Measurements from ENCODE around the gene IGFL2. TPM values are rescaled to one million over a fixed set of nuclear protein-coding genes. Genes with fewer than 3 reads are reported as not detected.
"Not testable (repeated sequence)": the region's sequence is repeated elsewhere in the genome, so short reads cannot be mapped to it uniquely, and the experiment has no call there.

The IGFL2 gene
- total RNA-seq, 1 donor from 2014 or later: not detected

GRCh38 chr19:46206176-46206575, 58.1 kb downstream of the IGFL2 start:
- H3K4me3 ChIP-seq (ENCODE audit: low read length in 3 of 3): peak overlapping the region in 1 of 3 donors; percentile 29
- no peak overlapping the region for H3K9ac ChIP-seq (ENCODE audit: low read depth in 1 of 3, low read length in 3 of 3)
- peaks cover 0 to 9% (median 2%) of the 10 kb centered on the region in 3 donors for H3K27me3 ChIP-seq (ENCODE audit: control insufficient read depth in 3 of 3, insufficient read depth in 3 of 3, low read length in 3 of 3)
- no peaks in the 10 kb centered on the region for H3K9me3 ChIP-seq (ENCODE audit: control insufficient read depth in 3 of 3, low read length in 3 of 3)
- peaks cover 17 to 50% (median 20%) of the 10 kb centered on the region in 3 donors for H3K4me1 ChIP-seq (ENCODE audit: control insufficient read depth in 3 of 3, insufficient read depth in 3 of 3, low read length in 3 of 3)
- no peak overlapping the region for H3K27ac ChIP-seq (ENCODE audit: low read depth, low read length)
- H3K36me3 ChIP-seq (ENCODE audit: control insufficient read depth in 3 of 3, insufficient read depth in 3 of 3, low read length in 3 of 3): no peaks in the 10 kb centered on the region

DNA sequence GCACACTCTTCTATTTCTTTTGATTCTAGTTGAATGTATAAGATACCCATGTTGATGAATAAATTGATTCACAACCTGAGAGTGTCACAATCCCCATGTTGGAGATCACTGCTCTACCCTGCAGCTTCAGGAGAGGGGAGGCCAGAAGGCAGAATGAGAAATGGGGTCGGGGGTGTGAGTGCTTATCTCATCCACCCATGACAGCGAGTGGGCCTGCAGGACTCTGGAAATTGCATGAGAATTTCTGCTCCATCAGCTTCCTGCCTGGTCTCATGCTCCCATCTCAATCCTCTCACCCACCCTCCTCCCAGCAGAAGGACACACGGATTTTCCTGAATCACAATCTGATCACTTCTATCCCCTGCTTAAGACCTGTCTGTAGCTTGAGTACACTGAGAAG, 58.6 kb downstream of the IGFL2 start:
- Histone ChIP-seq H3K27ac (ENCODE audit: low read depth, low read length) (no peak overlapping the region), H3K4me3 (ENCODE audit: low read length in 3 of 3) (no peak overlapping the region), H3K9me3 (ENCODE audit: control insufficient read depth in 3 of 3, low read length in 3 of 3) (no peaks in the 10 kb centered on the region), H3K4me1 (ENCODE audit: control insufficient read depth in 3 of 3, insufficient read depth in 3 of 3, low read length in 3 of 3) (peaks cover 21 to 55% (median 25%) of the 10 kb centered on the region in 3 donors), H3K9ac (ENCODE audit: low read depth in 1 of 3, low read length in 3 of 3) (no peak overlapping the region), H3K27me3 (ENCODE audit: control insufficient read depth in 3 of 3, insufficient read depth in 3 of 3, low read length in 3 of 3) (peaks cover 0 to 6% (median 2%) of the 10 kb centered on the region in 3 donors), H3K36me3 (ENCODE audit: control insufficient read depth in 3 of 3, insufficient read depth in 3 of 3, low read length in 3 of 3) (no peaks in the 10 kb centered on the region)

- H3K4me3 ChIP-seq (ENCODE audit: low read length in 3 of 3); H3K27me3 ChIP-seq (ENCODE audit: control insufficient read depth in 3 of 3, insufficient read depth in 3 of 3, low read length in 3 of 3); H3K9me3 ChIP-seq (ENCODE audit: control insufficient read depth in 3 of 3, low read length in 3 of 3); H3K9ac ChIP-seq (ENCODE audit: low read depth in 1 of 3, low read length in 3 of 3); H3K36me3 ChIP-seq (ENCODE audit: control insufficient read depth in 3 of 3, insufficient read depth in 3 of 3, low read length in 3 of 3); H3K27ac ChIP-seq (ENCODE audit: low read depth, low read length): not testable (repeated sequence)
- peaks cover 27 to 62% (median 28%) of the 10 kb centered on the region in 3 donors for H3K4me1 ChIP-seq (ENCODE audit: control insufficient read depth in 3 of 3, insufficient read depth in 3 of 3, low read length in 3 of 3)
Observed at GRCh38 chr19:46207858-46208257, 59.8 kb downstream of the IGFL2 start.

GRCh38 chr19:46209051-46209450, 61.0 kb downstream of the IGFL2 start:
- peaks cover 27 to 62% (median 28%) of the 10 kb centered on the region in 3 donors for H3K4me1 ChIP-seq (ENCODE audit: control insufficient read depth in 3 of 3, insufficient read depth in 3 of 3, low read length in 3 of 3)
- H3K4me3 ChIP-seq (ENCODE audit: low read length in 3 of 3): no peak overlapping the region
- no peaks in the 10 kb centered on the region for H3K9me3 ChIP-seq (ENCODE audit: control insufficient read depth in 3 of 3, low read length in 3 of 3)
- H3K27ac ChIP-seq (ENCODE audit: low read depth, low read length): no peak overlapping the region
- no peaks in the 10 kb centered on the region for H3K36me3 ChIP-seq (ENCODE audit: control insufficient read depth in 3 of 3, insufficient read depth in 3 of 3, low read length in 3 of 3)
- H3K9ac ChIP-seq (ENCODE audit: low read depth in 1 of 3, low read length in 3 of 3): no peak overlapping the region
- peaks cover 0 to 19% (median 9%) of the 10 kb centered on the region in 3 donors for H3K27me3 ChIP-seq (ENCODE audit: control insufficient read depth in 3 of 3, insufficient read depth in 3 of 3, low read length in 3 of 3)

GRCh38 chr19:46209472-46209871, 61.4 kb downstream of the IGFL2 start:
- peaks cover 0 to 19% (median 9%) of the 10 kb centered on the region in 3 donors for H3K27me3 ChIP-seq (ENCODE audit: control insufficient read depth in 3 of 3, insufficient read depth in 3 of 3, low read length in 3 of 3)
- no peak overlapping the region for H3K4me3 ChIP-seq (ENCODE audit: low read length in 3 of 3)
- H3K4me1 ChIP-seq (ENCODE audit: control insufficient read depth in 3 of 3, insufficient read depth in 3 of 3, low read length in 3 of 3): peaks cover 27 to 62% (median 28%) of the 10 kb centered on the region in 3 donors
- no peaks in the 10 kb centered on the region for H3K9me3 ChIP-seq (ENCODE audit: control insufficient read depth in 3 of 3, low read length in 3 of 3)
- no peaks in the 10 kb centered on the region for H3K36me3 ChIP-seq (ENCODE audit: control insufficient read depth in 3 of 3, insufficient read depth in 3 of 3, low read length in 3 of 3)
- H3K27ac ChIP-seq (ENCODE audit: low read depth, low read length): no peak overlapping the region
- no peak overlapping the region for H3K9ac ChIP-seq (ENCODE audit: low read depth in 1 of 3, low read length in 3 of 3)

GRCh38 chr19:46210669-46211068, 62.6 kb downstream of the IGFL2 start:
- Histone ChIP-seq H3K36me3 (ENCODE audit: control insufficient read depth in 3 of 3, insufficient read depth in 3 of 3, low read length in 3 of 3) (no peaks in the 10 kb centered on the region), H3K9ac (ENCODE audit: low read depth in 1 of 3, low read length in 3 of 3) (no peak overlapping the region), H3K9me3 (ENCODE audit: control insufficient read depth in 3 of 3, low read length in 3 of 3) (no peaks in the 10 kb centered on the region), H3K27ac (ENCODE audit: low read depth, low read length) (peak overlapping the region; percentile 41), H3K4me3 (ENCODE audit: low read length in 3 of 3) (peak overlapping the region in 1 of 3 donors; percentile 22), H3K4me1 (ENCODE audit: control insufficient read depth in 3 of 3, insufficient read depth in 3 of 3, low read length in 3 of 3) (peaks cover 26 to 57% (median 27%) of the 10 kb centered on the region in 3 donors), H3K27me3 (ENCODE audit: control insufficient read depth in 3 of 3, insufficient read depth in 3 of 3, low read length in 3 of 3) (peaks cover 0 to 19% (median 9%) of the 10 kb centered on the region in 3 donors)

Other genes with a start within 250 kb of the IGFL2 start
- gene MYPOP, start 245.6 kb upstream of the IGFL2 start, total RNA-seq: 0.52 TPM
- gene NANOS2, start 233.5 kb upstream of the IGFL2 start, total RNA-seq: not detected
- 0.52 TPM for gene NOVA2, start 174.4 kb upstream of the IGFL2 start, total RNA-seq
- 4.2 TPM for gene CCDC61, start 152.8 kb upstream of the IGFL2 start, total RNA-seq
- gene PGLYRP1, start 125.2 kb upstream of the IGFL2 start, total RNA-seq: 2.1 TPM
- gene IGFL4, start 107.2 kb upstream of the IGFL2 start, total RNA-seq: 3.1 TPM
- not detected for gene IGFL3, start 23.6 kb upstream of the IGFL2 start, total RNA-seq
- not detected for gene IGFL1, start 81.5 kb downstream of the IGFL2 start, total RNA-seq
- gene HIF3A, start 148.8 kb downstream of the IGFL2 start, total RNA-seq: 79.3 TPM
- gene PPP5C, start 198.8 kb downstream of the IGFL2 start, total RNA-seq: 44.4 TPM